WERI-Rb-1 (cell line): Measurements from ENCODE around the gene BOC.
A peak's percentile ranks its signal among the peaks of the same experiment; 100 is the strongest.

Experiments
- DNase-seq: peaks from one replicate; pipeline ENCODE4 v3.0.0-alpha.2; 2020
- H3K27ac ChIP-seq: fragments of 250-450 bp; sonication (Bioruptor Pico); 2 replicates; pipeline ENCODE4 v1.5.1; 2020; ENCODE audit warnings: mild to moderate bottlenecking, moderate library complexity
- H3K27me3 ChIP-seq: fragments of 250-450 bp; sonication (Bioruptor Pico); 2 replicates; pipeline ENCODE4 v1.5.1; 2021; ENCODE audit warnings: mild to moderate bottlenecking, low read depth, moderate library complexity; ENCODE audit not compliant: insufficient read depth, severe bottlenecking
- H3K36me3 ChIP-seq: fragments of 250-450 bp; sonication (Bioruptor Pico); 2 replicates; pipeline ENCODE4 v1.5.1; 2020; ENCODE audit warnings: mild to moderate bottlenecking, moderate library complexity
- H3K4me3 ChIP-seq: 2 replicates; pipeline ENCODE4 v1.5.1; 2011; ENCODE audit warnings: low read depth, mild to moderate bottlenecking, control low read depth, low read length
- H3K9me3 ChIP-seq: fragments of 250-450 bp; sonication (Bioruptor Pico); 2 replicates; pipeline ENCODE4 v1.5.1; 2021; ENCODE audit warnings: mild to moderate bottlenecking, moderate library complexity; ENCODE audit not compliant: severe bottlenecking
- CTCF ChIP-seq: IDR thresholded peaks from 2 replicates; pipeline ENCODE4 v1.5.1; 2011; ENCODE audit warnings: low read depth, mild to moderate bottlenecking, control low read depth, inconsistent platforms, low read length

BOC gene

DNA sequence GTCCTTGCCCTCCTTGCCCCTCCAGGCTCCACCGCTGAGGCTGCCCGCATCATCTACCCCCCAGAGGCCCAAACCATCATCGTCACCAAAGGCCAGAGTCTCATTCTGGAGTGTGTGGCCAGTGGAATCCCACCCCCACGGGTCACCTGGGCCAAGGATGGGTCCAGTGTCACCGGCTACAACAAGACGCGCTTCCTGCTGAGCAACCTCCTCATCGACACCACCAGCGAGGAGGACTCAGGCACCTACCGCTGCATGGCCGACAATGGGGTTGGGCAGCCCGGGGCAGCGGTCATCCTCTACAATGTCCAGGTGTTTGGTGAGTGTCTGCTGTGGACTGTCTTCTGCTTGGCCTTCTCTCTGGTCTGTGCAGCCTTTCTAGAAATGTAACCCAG is 61.0 kb downstream of the BOC start:
- TF ChIP-seq CTCF: no peak

GRCh38 chr3:113273011-113273410 is 61.7 kb downstream of the BOC start:
- TF ChIP-seq CTCF: no peak
- Histone ChIP-seq H3K36me3 (no peaks in the 10 kb centered on the region), H3K27me3 (no peaks in the 10 kb centered on the region), H3K4me3 (no peak overlapping the region), H3K27ac (no peak overlapping the region), H3K9me3 (no peaks in the 10 kb centered on the region)
- no peak for DNase-seq

More for the DNA sequence above, 61.0 kb downstream of the BOC start:
- Histone ChIP-seq H3K27me3 (no peaks in the 10 kb centered on the region), H3K27ac (no peak overlapping the region), H3K9me3 (no peaks in the 10 kb centered on the region), H3K4me3 (no peak overlapping the region), H3K36me3 (no peaks in the 10 kb centered on the region)
- DNase-seq: no peak

DNA sequence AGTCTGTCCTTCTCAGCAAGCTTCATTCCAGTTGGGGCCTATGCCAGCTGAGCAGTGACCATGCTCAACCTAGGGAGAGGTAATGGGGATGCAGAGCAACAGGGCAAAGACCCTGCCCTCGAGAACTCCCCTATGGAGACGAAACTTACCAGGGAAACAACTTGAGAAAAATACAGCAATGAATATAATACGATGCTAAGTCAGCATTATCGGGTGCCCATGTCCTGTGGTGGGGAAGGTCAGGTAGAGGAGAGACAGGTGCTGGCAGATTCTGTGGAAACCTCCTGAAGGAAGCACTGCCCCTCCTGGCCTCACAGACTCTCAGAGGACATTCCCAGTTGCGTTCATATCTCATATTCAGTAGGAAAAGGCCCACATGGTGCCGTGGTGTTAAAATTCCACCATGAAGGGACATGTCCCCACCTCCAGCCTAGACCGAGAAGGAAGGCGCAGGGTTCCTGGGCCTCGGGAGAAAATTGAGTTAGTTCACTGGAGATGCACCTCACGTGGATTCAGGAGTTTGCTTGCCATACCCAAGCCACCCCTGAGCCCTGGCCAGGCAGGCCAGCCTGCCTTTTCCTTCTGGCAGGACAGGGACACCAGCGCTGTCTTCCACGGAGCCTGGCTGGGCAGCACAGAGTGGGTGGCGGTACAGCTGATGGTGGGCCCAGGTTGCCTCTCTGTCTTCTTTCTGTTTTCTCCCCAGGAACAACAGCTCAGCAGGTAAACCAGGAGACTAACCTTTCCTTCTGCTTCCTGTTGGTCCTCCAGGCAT is 62.4 kb downstream of the BOC start:
- Histone ChIP-seq H3K9me3 (no peaks in the 10 kb centered on the region), H3K27ac (peak overlapping the region; percentile 46; the same call in 1 of the 2 replicates), H3K4me3 (no peak overlapping the region), H3K36me3 (no peaks in the 10 kb centered on the region), H3K27me3 (no peaks in the 10 kb centered on the region)
- no peak for TF ChIP-seq CTCF
- no peak for DNase-seq

DNA sequence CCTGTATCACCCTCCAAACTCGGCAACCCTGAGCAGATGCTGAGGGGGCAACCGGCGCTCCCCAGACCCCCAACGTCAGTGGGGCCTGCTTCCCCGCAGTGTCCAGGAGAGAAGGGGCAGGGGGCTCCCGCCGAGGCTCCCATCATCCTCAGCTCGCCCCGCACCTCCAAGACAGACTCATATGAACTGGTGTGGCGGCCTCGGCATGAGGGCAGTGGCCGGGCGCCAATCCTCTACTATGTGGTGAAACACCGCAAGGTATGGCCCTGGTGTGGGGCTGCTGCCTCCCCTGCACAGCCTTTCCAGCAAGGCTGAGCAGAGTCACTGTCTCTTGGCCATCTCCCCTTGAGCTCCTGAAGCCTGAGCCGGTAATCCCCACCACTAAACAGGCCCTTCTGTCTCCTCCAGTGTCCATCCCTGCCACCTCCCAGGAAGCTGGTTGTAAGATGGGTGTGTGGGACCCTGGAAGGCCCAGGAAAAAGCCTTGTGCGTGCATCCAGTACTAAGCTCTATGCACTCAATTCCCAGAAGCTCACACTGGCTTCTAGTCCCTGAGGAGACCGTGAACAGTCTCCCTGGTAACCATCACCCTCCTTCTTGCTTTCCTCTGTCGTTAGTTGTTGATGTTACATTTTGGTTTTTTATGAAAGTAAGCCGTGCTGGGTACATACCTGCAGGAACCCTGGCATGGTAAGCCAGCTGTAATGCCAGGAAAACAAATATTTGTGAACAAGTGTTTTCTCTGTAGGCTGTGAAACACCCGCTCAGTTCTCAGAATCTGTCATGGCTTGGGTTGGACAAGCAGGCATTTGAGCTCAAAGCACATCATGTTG is 63.3 kb downstream of the BOC start:
- no peak for TF ChIP-seq CTCF
- H3K27ac ChIP-seq: peak overlapping the region; percentile 46; the same call in 1 of the 2 replicates
- no peak overlapping the region for H3K4me3 ChIP-seq
- no peaks in the 10 kb centered on the region for H3K9me3 ChIP-seq
- peak; percentile 67 for DNase-seq
- no peaks in the 10 kb centered on the region for H3K27me3 ChIP-seq
- no peaks in the 10 kb centered on the region for H3K36me3 ChIP-seq

GRCh38 chr3:113275258-113275556 is 63.9 kb downstream of the BOC start:
- no peak for TF ChIP-seq CTCF
- Histone ChIP-seq H3K27ac (no peak overlapping the region), H3K27me3 (no peaks in the 10 kb centered on the region), H3K36me3 (no peaks in the 10 kb centered on the region), H3K9me3 (no peaks in the 10 kb centered on the region), H3K4me3 (no peak overlapping the region)
- DNase-seq: no peak
